ENCODE data around the gene CCDC9B.

DNA sequence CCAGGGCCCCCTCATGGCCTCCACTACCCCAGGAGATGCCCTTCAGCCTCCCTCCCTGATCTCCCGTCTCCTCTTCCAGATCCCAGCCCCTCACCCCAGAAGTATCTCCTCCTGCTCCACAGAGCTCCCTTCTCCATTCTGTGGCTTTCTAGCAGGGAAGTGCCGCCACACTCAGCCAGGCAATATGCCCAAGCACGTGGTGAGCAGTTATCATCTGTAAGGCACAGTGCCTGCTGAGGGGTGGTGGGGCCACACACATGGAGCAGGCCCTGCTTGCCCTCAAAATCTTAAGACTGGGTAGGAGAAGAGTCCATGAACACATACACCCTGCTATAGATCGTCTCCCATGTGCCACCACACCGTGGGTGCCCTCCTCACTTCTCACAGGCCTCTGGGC, 7.7 kb upstream of the CCDC9B start:
- TF ChIP-seq, protein P1, sequence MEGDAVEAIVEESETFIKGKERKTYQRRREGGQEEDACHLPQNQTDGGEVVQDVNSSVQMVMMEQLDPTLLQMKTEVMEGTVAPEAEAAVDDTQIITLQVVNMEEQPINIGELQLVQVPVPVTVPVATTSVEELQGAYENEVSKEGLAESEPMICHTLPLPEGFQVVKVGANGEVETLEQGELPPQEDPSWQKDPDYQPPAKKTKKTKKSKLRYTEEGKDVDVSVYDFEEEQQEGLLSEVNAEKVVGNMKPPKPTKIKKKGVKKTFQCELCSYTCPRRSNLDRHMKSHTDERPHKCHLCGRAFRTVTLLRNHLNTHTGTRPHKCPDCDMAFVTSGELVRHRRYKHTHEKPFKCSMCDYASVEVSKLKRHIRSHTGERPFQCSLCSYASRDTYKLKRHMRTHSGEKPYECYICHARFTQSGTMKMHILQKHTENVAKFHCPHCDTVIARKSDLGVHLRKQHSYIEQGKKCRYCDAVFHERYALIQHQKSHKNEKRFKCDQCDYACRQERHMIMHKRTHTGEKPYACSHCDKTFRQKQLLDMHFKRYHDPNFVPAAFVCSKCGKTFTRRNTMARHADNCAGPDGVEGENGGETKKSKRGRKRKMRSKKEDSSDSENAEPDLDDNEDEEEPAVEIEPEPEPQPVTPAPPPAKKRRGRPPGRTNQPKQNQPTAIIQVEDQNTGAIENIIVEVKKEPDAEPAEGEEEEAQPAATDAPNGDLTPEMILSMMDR (IDR thresholded peaks at IDR 0.05), result no peak
- no peak for TF ChIP-seq POLR2A (IDR thresholded peaks at IDR 0.05)

All from body of pancreas (tissue), 4 donors.